DMS79 treated with DMSO at 0.1 percent for 48 hours (cell line): ENCODE results near the gene TMEM94.
A peak's percentile ranks its signal among the peaks of the same experiment; 100 is the strongest.
"Not testable (repeated sequence)": the region's sequence is repeated elsewhere in the genome, so short reads cannot be mapped to it uniquely, and the experiment has no call there.

ENCODE experiments used
- DNase-seq: peaks from one replicate; lab custom pipeline; 2025; lab: John Stamatoyannopoulos, UW

The TMEM94 gene

GRCh38 chr17:75511270-75511609 lies 54.8 kb downstream of the TMEM94 start:
- DNase-seq, result no peak

GRCh38 chr17:75511610-75512575 lies 55.5 kb downstream of the TMEM94 start:
- no peak for DNase-seq

GRCh38 chr17:75512926-75513640 lies 56.6 kb downstream of the TMEM94 start:
- DNase-seq, result no peak

GRCh38 chr17:75513641-75514000 lies 57.2 kb downstream of the TMEM94 start:
- DNase-seq, result no peak

- DNase-seq, result no peak
Measured at GRCh38 chr17:75514299-75514918, 58.0 kb downstream of the TMEM94 start.

- DNase-seq, result no peak
Measured at GRCh38 chr17:75514919-75515495, 58.6 kb downstream of the TMEM94 start.

GRCh38 chr17:75515496-75516254 lies 59.2 kb downstream of the TMEM94 start, which contains the start of gene CASKIN2:
Gene CASKIN2 (minus strand): TSS chr17:75515537. CDS start chr17:75513804, 1,733 bp downstream.
- peak; percentile 75 for DNase-seq

GRCh38 chr17:75516255-75516618 lies 59.8 kb downstream of the TMEM94 start, which contains the start of gene TSEN54:
Gene TSEN54 (plus strand): TSS chr17:75516528. CDS start chr17:75516561, 33 bp downstream.
- peak; percentile 57 for DNase-seq

- no peak for DNase-seq
Measured at GRCh38 chr17:75516619-75517296, 60.3 kb downstream of the TMEM94 start.

GRCh38 chr17:75517297-75517865 lies 60.9 kb downstream of the TMEM94 start:
- no peak for DNase-seq

GRCh38 chr17:75518201-75518600 lies 61.8 kb downstream of the TMEM94 start:
- DNase-seq, result no peak

- no peak for DNase-seq
Measured at GRCh38 chr17:75518983-75519537, 62.6 kb downstream of the TMEM94 start.

GRCh38 chr17:75520413-75520812 lies 64.0 kb downstream of the TMEM94 start:
- DNase-seq, result not testable (repeated sequence)

GRCh38 chr17:75521290-75521689 lies 64.9 kb downstream of the TMEM94 start:
- no peak for DNase-seq

GRCh38 chr17:75521951-75522727 lies 65.7 kb downstream of the TMEM94 start:
- DNase-seq, result no peak

- no peak for DNase-seq
Measured at GRCh38 chr17:75523647-75524046, 67.2 kb downstream of the TMEM94 start.

GRCh38 chr17:75524269-75524969 lies 68.0 kb downstream of the TMEM94 start:
- DNase-seq, result no peak

GRCh38 chr17:75524970-75525805 lies 68.8 kb downstream of the TMEM94 start, which contains the start of gene LLGL2:
Gene LLGL2 (plus strand): TSS chr17:75525697. CDS start chr17:75543427, 17,730 bp downstream.
- peak; percentile 64 for DNase-seq
